Measurements from ENCODE around the gene EFCAB10.
"Not testable (repeated sequence)": the region's sequence is repeated elsewhere in the genome, so short reads cannot be mapped to it uniquely, and the experiment has no call there.

The EFCAB10 gene

DNA sequence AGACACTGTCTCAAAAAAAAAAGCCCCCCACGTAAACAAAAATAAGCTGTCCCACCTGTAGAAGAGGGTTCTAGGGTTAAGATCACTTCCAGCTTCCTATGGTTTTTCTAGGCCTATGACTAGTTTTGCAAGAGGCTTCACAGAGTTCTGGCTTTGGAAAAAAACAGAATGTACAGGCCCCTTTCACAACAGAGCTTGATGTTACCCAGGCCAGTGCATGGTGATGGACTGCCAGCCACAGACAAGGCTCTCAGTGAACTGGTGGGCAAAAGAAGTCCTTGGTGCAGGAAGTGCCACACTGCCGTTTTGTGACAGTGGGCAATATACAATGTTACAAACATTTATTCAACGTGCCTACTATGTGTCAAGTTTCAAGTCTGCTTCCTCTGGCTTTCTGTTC is 18.3 kb upstream of the EFCAB10 start:
- H3K4me3 ChIP-seq (ENCODE audit: low read depth, low read length), result no peak overlapping the region
- TF ChIP-seq CTCF (IDR thresholded peaks at IDR 0.05; ENCODE audit: insufficient read depth, low read length, missing control alignments), result no peak
- ChIA-PET CTCF (interaction anchor here (0.7 kb wide), 1 partner anchor 10 kb away, joined by 3 read pairs; no protein-coding TSS in a partner anchor), POLR2A (no interaction called here)
- no peak for DNase-seq (ENCODE audit: low read depth, low spot score)

DNA sequence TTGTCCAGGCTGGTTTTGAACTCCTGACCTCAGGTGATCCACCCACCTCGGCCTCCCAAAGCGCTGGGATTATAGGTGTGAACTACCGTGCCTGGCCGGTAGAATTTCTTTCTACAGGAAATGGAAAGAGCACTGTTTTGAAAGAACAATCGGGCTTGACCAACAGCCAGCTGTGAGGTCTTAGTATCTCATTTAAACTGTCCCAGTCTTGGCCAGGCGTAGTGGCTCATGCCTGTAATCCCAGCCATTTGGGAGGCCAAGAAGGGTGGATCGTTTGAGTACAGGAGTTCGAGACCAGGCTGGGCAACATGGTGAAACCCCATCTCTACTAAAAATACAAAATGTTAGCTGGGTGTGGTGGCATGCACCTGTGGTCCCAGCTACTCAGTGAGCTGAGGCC is 17.8 kb upstream of the EFCAB10 start:
- DNase-seq (ENCODE audit: low read depth, low spot score); POLR2A ChIA-PET; H3K4me3 ChIP-seq (ENCODE audit: low read depth, low read length): not testable (repeated sequence)
- CTCF ChIA-PET, result interaction anchor here (0.7 kb wide), 1 partner anchor 10 kb away, joined by 3 read pairs; no protein-coding TSS in a partner anchor

GRCh38 chr7:105596866-105597265 is 15.6 kb upstream of the EFCAB10 start:
- ChIA-PET CTCF (no interaction called here), POLR2A (no interaction called here)
- no peak for DNase-seq (ENCODE audit: low read depth, low spot score)
- TF ChIP-seq CTCF (IDR thresholded peaks at IDR 0.05; ENCODE audit: insufficient read depth, low read length, missing control alignments), result no peak
- H3K4me3 ChIP-seq (ENCODE audit: low read depth, low read length), result no peak overlapping the region

DNA sequence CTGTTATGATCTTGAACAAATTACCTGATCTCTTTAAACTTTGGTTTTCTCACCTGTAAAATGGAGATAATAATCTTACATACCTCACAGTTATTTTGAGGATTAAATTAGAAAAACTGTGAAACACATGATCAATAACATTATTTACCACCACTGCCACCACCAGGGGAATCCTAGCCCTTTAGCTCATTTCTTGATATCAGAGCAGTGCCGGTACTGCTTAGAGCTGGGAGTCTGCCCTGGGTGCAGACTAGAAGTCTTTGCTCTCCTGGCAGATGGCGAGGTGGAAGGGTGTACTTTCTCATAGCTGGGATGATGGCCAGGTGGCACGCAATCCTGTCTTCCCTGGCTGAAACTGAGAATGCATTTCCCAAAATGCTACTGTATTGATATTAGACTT is 12.7 kb upstream of the EFCAB10 start:
- CTCF ChIA-PET, result interaction anchor here (1.1 to 2.3 kb wide), 7 partner anchors 9 to 448 kb away, joined by 3 to 7 read pairs (median 5); partner anchors contain the start of gene EFCAB10
- TF ChIP-seq CTCF (IDR thresholded peaks at IDR 0.05; ENCODE audit: insufficient read depth, low read length, missing control alignments), result no peak
- DNase-seq (ENCODE audit: low read depth, low spot score), result no peak
- POLR2A ChIA-PET, result no interaction called here
- H3K4me3 ChIP-seq (ENCODE audit: low read depth, low read length), result no peak overlapping the region

GRCh38 chr7:105591522-105591921 is 10.2 kb upstream of the EFCAB10 start:
- CTCF ChIA-PET, result interaction anchor here (0.9 to 1.2 kb wide), 5 partner anchors 11 to 451 kb away, joined by 3 to 4 read pairs (median 3); no protein-coding TSS in a partner anchor

GRCh38 chr7:105590793-105591192 is 9.5 kb upstream of the EFCAB10 start:
- TF ChIP-seq CTCF (IDR thresholded peaks at IDR 0.05; ENCODE audit: insufficient read depth, low read length, missing control alignments), result no peak
- POLR2A ChIA-PET, result no interaction called here
- CTCF ChIA-PET, result interaction anchor here (0.9 to 1.2 kb wide), 4 partner anchors 12 to 452 kb away, joined by 3 read pairs; no protein-coding TSS in a partner anchor

More at GRCh38 chr7:105591522-105591921, 10.2 kb upstream of the EFCAB10 start:
- TF ChIP-seq CTCF (IDR thresholded peaks at IDR 0.05; ENCODE audit: insufficient read depth, low read length, missing control alignments), result no peak
- DNase-seq (ENCODE audit: low read depth, low spot score), result no peak
- POLR2A ChIA-PET, result no interaction called here
- no peak overlapping the region for H3K4me3 ChIP-seq (ENCODE audit: low read depth, low read length)

More at GRCh38 chr7:105590793-105591192, 9.5 kb upstream of the EFCAB10 start:
- H3K4me3 ChIP-seq (ENCODE audit: low read depth, low read length), result no peak overlapping the region
- no peak for DNase-seq (ENCODE audit: low read depth, low spot score)
